Suppressor macrophage treated with lipopolysaccharide for 1 hour (primary cell): ENCODE results near the gene WDHD1.
"Not testable (repeated sequence)": the region's sequence is repeated elsewhere in the genome, so short reads cannot be mapped to it uniquely, and the experiment has no call there.

ENCODE experiments used
- DNase-seq, 3 donors: peaks; one replicate each; pipeline ENCODE4 v3.0.0-alpha.2; 2020 to 2022

The WDHD1 gene

DNA sequence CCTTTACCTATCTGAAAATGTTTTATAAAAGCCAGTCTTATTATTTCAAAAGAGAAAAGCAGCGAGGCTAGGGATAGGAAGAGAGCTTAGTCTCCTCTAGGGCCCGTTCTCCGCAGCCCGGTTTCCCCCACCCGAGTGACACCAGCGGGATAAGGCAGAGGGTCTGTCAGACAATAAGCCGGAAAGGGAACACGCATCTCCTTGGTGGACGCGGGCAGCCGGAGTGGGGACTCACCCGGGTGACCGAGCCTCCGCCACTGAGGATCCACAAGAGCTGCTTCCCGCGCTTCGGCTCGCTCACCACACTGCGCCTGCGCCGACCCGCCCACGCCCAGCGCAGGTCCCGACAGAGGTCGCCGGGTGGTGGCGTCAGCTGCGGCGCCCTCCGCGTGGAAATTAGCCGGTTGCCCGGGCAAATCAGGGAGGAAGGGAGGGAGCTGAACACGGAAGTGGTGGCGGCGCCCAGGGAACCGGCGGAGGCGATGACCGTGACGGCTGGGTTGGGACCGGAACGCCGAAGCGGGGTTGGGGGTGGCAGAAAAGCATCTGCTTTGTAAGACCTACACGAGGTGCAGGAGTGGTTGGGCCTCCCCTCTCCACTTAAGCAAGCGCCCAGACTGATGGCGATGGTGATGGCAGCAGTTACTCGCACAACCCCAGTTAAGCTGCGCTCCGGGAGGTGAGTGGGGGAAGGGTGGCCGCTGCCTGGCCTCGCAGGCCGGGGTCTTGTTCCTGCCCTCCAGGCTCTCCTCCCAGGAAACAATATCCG, at the start of gene WDHD1, which contains the start of gene SOCS4:
Gene WDHD1, minus strand, starts transcription at position 307 of the 769 bp plus-strand sequence. CDS start 312 bp downstream, outside the sequence.
Gene SOCS4, plus strand, starts transcription at position 444 of the 769 bp plus-strand sequence. CDS start 15,806 bp downstream, outside the sequence.
- DNase-seq = peak; percentile 98 to 99 (median 99)

DNA sequence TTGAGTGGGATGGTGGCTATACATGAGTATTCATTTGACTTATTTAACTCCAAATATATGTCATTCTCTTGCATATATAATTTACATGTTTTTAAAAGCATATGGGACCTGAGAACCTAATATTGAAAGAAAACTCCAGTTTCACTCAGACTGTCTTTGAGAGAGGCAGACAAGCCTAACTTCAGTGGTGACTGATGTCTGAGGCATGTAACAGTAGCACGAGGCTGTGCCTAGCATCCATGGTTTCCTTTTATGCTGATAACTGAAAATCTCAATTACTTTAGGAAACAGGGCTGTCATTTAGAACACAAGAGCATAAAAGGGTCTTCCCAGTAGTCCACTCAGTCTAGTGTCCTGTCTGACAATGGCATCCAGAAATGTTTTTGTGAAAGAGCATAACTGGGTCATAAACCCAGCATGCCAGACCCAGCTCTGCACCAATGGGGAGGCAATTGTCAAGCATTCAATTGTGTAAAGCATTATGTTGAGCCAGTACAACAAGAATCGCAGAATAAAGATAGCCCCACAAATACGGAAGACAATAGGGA, 48.8 kb upstream of the WDHD1 start:
- no peak for DNase-seq

DNA sequence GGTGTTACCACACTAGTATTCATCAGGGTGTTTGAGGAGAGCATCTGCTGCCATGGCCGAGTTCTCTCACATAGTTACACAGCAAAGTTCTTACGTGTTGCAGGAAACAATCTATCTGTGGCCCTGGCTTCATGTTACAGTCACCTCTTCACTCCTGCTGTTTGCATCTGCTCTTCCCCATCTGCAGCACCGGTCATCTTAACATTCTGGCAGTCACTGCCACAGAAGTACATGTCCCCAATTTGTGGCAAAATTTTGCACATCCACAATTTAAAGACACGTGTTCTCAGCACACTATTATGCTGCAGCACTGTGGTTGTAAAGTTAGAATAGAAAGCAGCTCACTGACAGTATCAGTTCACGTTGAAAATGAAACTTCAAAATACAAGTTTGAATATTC, 47.8 kb upstream of the WDHD1 start:
- no peak for DNase-seq

- no peak for DNase-seq
These were observed 47.0 kb upstream of the WDHD1 start for GRCh38 chr14:55073856-55074255.

DNA sequence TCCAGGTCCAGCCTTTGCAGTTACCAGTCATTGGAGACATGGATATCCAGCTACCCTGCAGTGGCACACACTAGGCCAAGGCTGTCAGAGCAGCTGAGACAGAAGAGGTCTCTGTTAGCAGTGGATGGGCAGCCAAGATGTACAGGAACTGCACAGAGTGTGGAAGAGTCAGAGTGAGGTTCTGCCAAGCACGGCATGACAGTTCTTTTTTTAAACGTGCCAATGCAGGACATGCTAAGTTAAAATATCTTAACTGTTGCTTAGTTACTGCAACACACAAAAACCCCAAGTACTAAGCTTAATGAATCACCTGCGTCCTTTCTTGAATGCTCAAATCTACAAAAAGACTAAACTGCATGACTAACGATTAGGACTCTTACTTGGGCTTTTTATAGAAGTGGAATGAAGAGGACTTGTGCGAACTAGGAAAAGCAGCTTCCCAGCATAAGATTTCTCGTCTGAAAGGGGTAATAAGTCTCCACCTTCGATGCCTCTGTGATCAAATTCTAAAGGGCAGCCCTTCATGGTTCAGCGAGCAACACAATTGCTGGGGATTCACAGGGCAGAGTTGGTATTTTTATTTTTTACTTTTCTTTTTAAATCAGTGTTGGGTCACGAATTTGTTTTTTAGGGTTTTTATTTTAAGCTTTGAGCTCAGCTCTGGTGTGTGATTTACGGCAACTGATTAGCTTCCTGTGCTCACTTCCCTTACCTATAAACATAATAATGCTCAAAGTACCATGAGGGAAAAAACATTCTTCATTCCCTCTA, 45.2 kb upstream of the WDHD1 start:
- peak; percentile 25 to 78 (median 72) for DNase-seq

DNA sequence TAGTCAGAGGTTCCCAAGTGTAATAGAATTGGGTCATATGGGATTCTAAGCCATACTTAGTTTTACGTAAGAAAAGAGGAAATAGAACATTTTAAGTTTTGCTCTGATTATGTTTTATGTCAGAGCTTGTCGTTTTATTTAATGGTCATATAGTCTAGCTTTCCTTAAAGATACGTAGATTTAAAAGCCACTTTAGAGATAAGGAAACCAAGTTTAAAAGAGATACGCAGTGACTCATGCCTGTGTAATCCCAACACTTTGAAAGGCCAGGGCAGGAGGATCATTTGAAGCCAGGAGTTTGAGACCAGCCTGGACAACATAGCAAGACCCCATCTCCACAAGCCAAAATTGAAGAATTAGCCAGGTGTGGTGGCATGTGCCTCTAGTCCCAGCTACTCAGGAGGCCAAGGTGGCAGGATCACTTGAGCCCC, 44.1 kb upstream of the WDHD1 start:
- DNase-seq = peak in 1 of 3 donors; percentile 53

- no peak for DNase-seq
These were observed 39.3 kb upstream of the WDHD1 start for GRCh38 chr14:55066223-55066622.

GRCh38 chr14:55065411-55065810, 38.5 kb upstream of the WDHD1 start:
- no peak for DNase-seq

GRCh38 chr14:55064896-55065295, 38.0 kb upstream of the WDHD1 start:
- DNase-seq = not testable (repeated sequence)

GRCh38 chr14:55062517-55063351, 35.8 kb upstream of the WDHD1 start:
- no peak for DNase-seq

DNA sequence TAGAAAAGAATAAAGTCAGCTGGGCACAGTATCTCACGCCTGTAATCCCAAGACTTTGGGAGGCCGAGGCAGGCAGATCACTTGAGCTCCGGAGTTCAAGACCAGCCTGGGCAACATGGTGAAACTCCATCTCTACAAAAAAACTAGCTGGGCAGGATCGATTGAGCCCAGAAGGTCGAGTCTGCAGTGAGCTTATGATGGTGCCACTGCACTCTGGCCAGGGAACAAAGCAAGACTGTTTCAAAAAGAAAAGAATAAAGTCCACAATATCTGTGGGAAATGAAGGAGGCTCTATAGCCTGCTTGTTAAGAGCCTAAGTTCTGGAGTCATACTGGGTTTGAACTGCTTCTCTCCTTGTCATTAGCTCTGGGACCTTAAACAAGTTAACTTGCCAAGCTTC, 32.4 kb upstream of the WDHD1 start:
- no peak for DNase-seq

DNA sequence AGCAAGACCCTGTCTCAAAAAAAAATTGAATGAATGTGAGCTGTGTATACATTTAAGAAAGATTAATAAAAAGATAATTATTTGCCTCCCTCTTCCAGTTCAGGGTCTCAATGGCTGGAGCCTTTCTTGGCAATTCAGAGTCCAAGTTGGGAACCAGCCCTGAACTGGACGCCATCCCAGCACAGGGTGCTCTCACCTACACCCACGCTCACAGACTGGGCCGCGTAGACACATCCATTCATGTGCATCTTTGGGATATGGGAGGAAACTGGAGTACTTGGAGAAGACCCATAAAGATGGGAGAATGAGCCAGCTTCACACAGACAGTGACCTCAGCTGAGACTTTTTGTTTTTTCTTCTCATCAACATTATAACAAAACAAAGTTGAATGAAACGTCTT, 31.0 kb upstream of the WDHD1 start:
- no peak for DNase-seq

- DNase-seq = no peak
These were observed 27.2 kb upstream of the WDHD1 start for GRCh38 chr14:55054098-55054497.

DNA sequence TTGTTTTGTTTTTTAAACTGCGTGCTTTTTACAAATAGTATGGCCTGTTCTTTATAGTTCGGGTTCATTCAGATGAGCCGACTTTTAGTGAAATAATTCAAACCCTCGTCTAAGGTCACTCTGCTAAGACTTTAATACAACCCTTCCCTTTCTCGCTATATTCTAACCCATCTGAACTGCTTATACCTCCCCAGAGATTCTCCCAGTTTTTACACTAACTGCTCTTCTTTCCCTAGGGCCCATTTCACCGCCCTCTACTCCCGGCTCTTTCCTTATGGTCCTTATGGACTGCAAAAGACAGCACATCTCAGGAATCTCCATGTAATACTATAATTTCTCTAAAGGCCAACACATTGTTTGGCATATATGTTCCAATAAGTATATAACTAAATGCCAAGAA, 26.6 kb upstream of the WDHD1 start:
- no peak for DNase-seq

DNA sequence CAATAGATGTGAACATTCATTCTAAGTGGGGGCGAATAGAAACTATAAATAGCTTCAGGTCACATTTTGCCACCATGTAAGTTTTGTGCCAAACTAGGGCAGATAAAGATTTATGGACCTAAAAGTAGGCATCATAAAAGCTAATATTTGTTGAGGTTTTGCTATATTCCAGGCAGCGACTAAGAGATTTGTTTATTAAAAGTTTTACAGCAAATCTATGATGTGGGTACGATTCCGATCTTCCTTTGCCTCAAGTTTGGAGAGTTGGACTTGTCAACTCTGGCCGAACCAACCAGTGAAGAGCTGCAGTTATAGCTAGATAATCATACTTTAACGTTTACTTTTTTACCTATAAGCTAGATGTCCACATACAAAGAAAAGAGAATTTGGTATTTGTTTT, 26.1 kb upstream of the WDHD1 start:
- DNase-seq = no peak

DNA sequence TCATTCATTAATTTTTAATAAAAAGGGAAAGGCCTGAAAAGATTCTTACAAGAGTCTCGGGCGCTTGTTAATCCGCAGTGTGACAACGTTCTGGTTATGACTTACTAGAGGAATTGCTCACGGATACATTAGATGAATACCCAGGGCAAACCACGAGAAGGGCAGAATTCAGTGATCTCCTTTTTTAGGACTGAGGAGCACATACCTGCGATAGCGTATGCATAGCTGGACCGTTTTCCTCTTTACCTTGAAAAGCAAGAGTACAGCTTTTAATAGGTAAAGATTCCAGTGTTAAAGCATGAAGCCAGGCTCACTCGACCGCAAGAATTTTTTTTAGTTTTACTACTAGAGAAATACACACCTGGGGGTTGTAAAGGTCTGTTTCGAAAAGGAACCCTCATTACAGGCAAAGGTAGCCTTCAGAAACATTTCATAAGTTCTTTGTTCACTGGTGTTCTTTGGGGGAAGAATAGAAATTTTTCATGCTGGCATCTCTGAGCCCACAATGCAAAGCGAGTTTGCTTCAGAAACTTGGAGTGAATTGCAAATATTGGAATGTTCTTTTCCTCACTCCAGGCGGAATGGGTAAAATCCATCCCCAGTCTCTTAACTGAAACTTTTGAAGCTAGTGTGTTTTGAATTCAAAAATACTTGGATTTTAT, 25.5 kb upstream of the WDHD1 start:
- peak in 2 of 3 donors; percentile 52 to 54 for DNase-seq

- DNase-seq = peak; percentile 91 to 95 (median 93)
These were observed 24.7 kb upstream of the WDHD1 start, which contains the start of gene MAPK1IP1L for GRCh38 chr14:55051423-55052268. MAPK1IP1L (plus strand) TSS chr14:55051647; CDS start chr14:55061684, 10,037 bp downstream.

DNA sequence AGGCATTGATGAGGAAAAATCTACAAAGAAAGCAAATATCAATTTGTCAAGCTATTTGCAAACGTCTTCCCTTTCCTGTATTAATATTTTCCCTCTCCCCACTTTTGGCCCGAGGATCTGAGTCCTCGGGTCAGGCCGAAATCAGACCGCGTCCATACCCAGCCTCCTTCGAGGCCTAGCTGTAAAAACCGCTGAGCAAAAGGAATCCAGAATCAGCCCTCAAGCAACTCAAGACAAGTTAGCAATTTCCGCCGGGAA, 24.2 kb upstream of the WDHD1 start:
- DNase-seq = no peak

- DNase-seq = no peak
These were observed 22.1 kb upstream of the WDHD1 start for GRCh38 chr14:55048900-55049436.

- DNase-seq = no peak
These were observed 20.6 kb upstream of the WDHD1 start for GRCh38 chr14:55047301-55048053.
